ENCODE measurements around the gene GOLGA8K.
"Not testable (repeated sequence)": the region's sequence is repeated elsewhere in the genome, so short reads cannot be mapped to it uniquely, and the experiment has no call there.

GOLGA8K gene

GRCh38 chr15:32356909-32357308, 46.2 kb downstream of the GOLGA8K start:
- DNase-seq (ENCODE audit: low read depth): not testable (repeated sequence)

GRCh38 chr15:32352748-32353147, 50.3 kb downstream of the GOLGA8K start:
- DNase-seq (ENCODE audit: low read depth): not testable (repeated sequence)

GRCh38 chr15:32350563-32351220, 52.4 kb downstream of the GOLGA8K start:
- DNase-seq (ENCODE audit: low read depth): not testable (repeated sequence)

GRCh38 chr15:32347037-32347436, 56.1 kb downstream of the GOLGA8K start:
- DNase-seq (ENCODE audit: low read depth): not testable (repeated sequence)

GRCh38 chr15:32345978-32346547, 57.0 kb downstream of the GOLGA8K start:
- DNase-seq (ENCODE audit: low read depth): not testable (repeated sequence)

- not testable (repeated sequence) for DNase-seq (ENCODE audit: low read depth)
Measured at GRCh38 chr15:32343921-32344320, 59.2 kb downstream of the GOLGA8K start.

Data from stimulated activated CD8-positive, alpha-beta memory T cell treated with anti-CD3 and anti-CD28 coated beads, Interleukin-7, amount 100 ng/mL, for 24 hours (primary cell).